Right renal cortex interstitium (tissue), 3 donors: ENCODE data around the gene ART4. TPM values are rescaled to one million over a fixed set of nuclear protein-coding genes. Genes with fewer than 3 reads are reported as not detected.

Experiments used
- polyA plus RNA-seq, 3 donors: library from polyadenylated mRNA; unstranded; fragments of 120-200 nt; gene quantifications; one replicate each; pipeline ENCODE4 v1.2.1, GENCODE V29; 2013; ENCODE audit not compliant: insufficient read length in 3 of 3

ART4 gene
- polyA plus RNA-seq, 3 donors, result 0.07 to 0.32 (median 0.10) TPM

Other genes starting within 250 kb of the ART4 start
- under 1 TPM; 0.54 to 0.60 (median 0.57) TPM for gene GUCY2C, start 146.9 kb downstream of the ART4 start, polyA plus RNA-seq
- gene WBP11, start 40.0 kb downstream of the ART4 start, polyA plus RNA-seq, result 100 to 1,000 TPM; 114 to 130 (median 120) TPM
- 1 to 10 TPM; 5.2 to 6.2 (median 5.4) TPM for gene C12orf60, start 39.9 kb downstream of the ART4 start, polyA plus RNA-seq
- gene SMCO3, start 29.3 kb downstream of the ART4 start, polyA plus RNA-seq, result 1 to 10 TPM; 2.8 to 3.4 (median 2.8) TPM
- gene MGP, start 42.3 kb upstream of the ART4 start, polyA plus RNA-seq, result 10 to 100 TPM; 38.2 to 54.6 (median 47.2) TPM
- gene ERP27, start 95.0 kb upstream of the ART4 start, polyA plus RNA-seq, result 10 to 100 TPM; 21.8 to 40.5 (median 37.2) TPM
- gene ARHGDIB, start 118.1 kb upstream of the ART4 start, polyA plus RNA-seq, result 10 to 100 TPM; 55.9 to 58.5 (median 55.9) TPM
- gene PDE6H, start 129.5 kb upstream of the ART4 start, polyA plus RNA-seq, result not detected